Esophagus muscularis mucosa (tissue), 3 donors: ENCODE measurements around the gene TBX19.

Experiments used
- EP300 ChIP-seq: sonication (generic); formaldehyde crosslinking; IDR thresholded peaks from one replicate; pipeline ENCODE4 v1.6.1; 2017; ENCODE audit warnings: antibody characterized with exemption
- TF ChIP-seq, protein P1 (sequence below), 3 experiments: fragments of 200-600 bp in 2 of 3; fragments of 450-650 bp in 1 of 3; sonication (generic) in 2 of 3; IDR thresholded peaks; one replicate each; pipeline ENCODE4 v1.5.1; 2017 to 2019; ENCODE audit warnings: antibody characterized with exemption in 3 of 3, mild to moderate bottlenecking in 2 of 3, moderate library complexity in 1 of 3

DNA sequence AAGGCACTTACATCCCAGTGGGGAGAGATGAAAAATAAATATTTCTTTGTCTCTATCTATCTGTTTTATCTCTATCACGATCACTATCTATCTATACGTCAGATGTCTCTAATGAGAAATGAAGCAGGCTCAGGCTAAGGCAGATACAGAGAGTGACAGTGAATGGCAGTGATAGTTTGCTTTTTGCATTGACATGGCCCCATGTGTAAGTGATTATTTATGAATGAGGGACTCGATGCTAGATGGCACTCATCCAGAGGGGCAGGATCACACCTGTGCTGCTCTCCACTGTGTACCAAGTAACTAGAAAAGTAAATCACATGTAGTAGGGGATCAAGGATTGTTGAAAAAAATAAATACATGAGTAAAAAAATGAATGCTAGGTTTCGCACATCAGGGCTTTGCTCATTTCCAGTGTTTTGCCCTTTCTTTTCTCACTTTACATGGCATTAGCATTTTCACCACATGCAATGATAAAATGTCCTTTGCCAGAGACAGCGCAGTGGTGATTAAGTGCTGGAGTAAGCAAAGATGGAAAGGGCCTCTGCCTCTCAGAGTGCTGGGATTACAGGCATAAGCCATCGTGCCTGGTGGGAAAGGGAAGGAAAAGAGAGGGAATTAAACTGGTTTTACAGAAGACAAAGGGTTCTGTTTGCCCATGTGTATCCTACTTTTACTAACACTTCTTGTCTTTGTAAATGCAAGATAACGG, 16.5 kb downstream of the TBX19 start:
- TF ChIP-seq, protein P1, sequence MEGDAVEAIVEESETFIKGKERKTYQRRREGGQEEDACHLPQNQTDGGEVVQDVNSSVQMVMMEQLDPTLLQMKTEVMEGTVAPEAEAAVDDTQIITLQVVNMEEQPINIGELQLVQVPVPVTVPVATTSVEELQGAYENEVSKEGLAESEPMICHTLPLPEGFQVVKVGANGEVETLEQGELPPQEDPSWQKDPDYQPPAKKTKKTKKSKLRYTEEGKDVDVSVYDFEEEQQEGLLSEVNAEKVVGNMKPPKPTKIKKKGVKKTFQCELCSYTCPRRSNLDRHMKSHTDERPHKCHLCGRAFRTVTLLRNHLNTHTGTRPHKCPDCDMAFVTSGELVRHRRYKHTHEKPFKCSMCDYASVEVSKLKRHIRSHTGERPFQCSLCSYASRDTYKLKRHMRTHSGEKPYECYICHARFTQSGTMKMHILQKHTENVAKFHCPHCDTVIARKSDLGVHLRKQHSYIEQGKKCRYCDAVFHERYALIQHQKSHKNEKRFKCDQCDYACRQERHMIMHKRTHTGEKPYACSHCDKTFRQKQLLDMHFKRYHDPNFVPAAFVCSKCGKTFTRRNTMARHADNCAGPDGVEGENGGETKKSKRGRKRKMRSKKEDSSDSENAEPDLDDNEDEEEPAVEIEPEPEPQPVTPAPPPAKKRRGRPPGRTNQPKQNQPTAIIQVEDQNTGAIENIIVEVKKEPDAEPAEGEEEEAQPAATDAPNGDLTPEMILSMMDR (IDR thresholded peaks at IDR 0.05) = no peak
- TF ChIP-seq EP300 = no peak
